K562 (cell line): ENCODE results near the gene FBRS. TPM values are rescaled to one million over a fixed set of nuclear protein-coding genes. Genes with fewer than 3 reads are reported as not detected.

ENCODE experiments used
- ATAC-seq: fragments of 200-7000 bp; cut with Tn5 transposase; 3 replicates; pipeline ENCODE4 v1.9.1; 2020; ENCODE audit warnings: moderate library complexity
- BruUV-seq: library from RNA; stranded (reverse); fragments of 400-500 nt; replicated peaks from 2 replicates; lab custom pipeline; 2021; lab: Mats Ljungman, UMichigan
- CTCF ChIA-PET: fragments of 300-600 bp; formaldehyde crosslinking; extraction: SDS; loops from one replicate; lab custom pipeline; 2021; ENCODE audit warnings: low intra/inter-chr PET ratio; lab: Yijun Ruan, JAX
- POLR2A ChIA-PET: fragments of 300-600, 350-650 bp; sonication (Branson Sonifier 250); formaldehyde crosslinking; extraction: SDS; loops from one replicate; lab custom pipeline; 2021; ENCODE audit warnings: antibody characterized with exemption, inconsistent platforms; lab: Yijun Ruan, JAX
- DNase-seq, 4 experiments: peaks; one replicate each; pipeline versions ENCODE4 v3.0.0 to v3.0.0-alpha.2; 2011 to 2018; ENCODE audit warnings: low spot score in 3 of 4, mixed read lengths in 3 of 4; ENCODE audit errors: extremely low read depth in 1 of 4
- FAIRE-seq: peaks from 2 replicates; lab custom pipeline; 2011; peaks lifted over from hg19 to GRCh38; lab: Jason Lieb, UNC
- H2AFZ ChIP-seq: 2 replicates; pipeline ENCODE4 v1.6.0; 2011; ENCODE audit warnings: low read depth, low read length, control low read depth, inconsistent platforms
- H3K27ac ChIP-seq: fragments of 200-600 bp; 3 replicates; pipeline ENCODE4 v1.8.0; 2011; ENCODE audit warnings: low read depth, mild to moderate bottlenecking, control low read depth, inconsistent platforms, low read length, moderate library complexity, mixed read lengths; ENCODE audit errors: extremely low read depth
- H3K27me3 ChIP-seq, 2 experiments: fragments of 300-600 bp in 1 of 2; 2 replicates in 1 of 2; 3 replicates in 1 of 2; pipeline versions ENCODE4 v1.6.0 to v1.8.0; 2011; ENCODE audit warnings: inconsistent platforms in 2 of 2, low read length in 2 of 2, mild to moderate bottlenecking in 1 of 2, mixed read lengths in 1 of 2, moderate library complexity in 1 of 2; ENCODE audit not compliant: control insufficient read depth in 2 of 2, insufficient read depth in 2 of 2
- H3K36me3 ChIP-seq: fragments of 300-600 bp; 3 replicates; pipeline ENCODE4 v1.8.0; 2011; ENCODE audit warnings: mild to moderate bottlenecking, low read length, inconsistent platforms; ENCODE audit not compliant: control insufficient read depth, insufficient read depth
- H3K4me1 ChIP-seq, 2 experiments: fragments of 200-600 bp in 1 of 2; replicated peaks in 1 of 2; 2 replicates in 1 of 2; 3 replicates in 1 of 2; pipeline versions ENCODE4 v1.5.1 to v1.8.0; 2011; ENCODE audit warnings: inconsistent platforms in 2 of 2, low read length in 2 of 2, mild to moderate bottlenecking in 1 of 2, mixed read lengths in 1 of 2, moderate library complexity in 1 of 2; ENCODE audit not compliant: control insufficient read depth in 2 of 2, insufficient read depth in 2 of 2
- H3K4me2 ChIP-seq: 2 replicates; pipeline ENCODE4 v1.6.1; 2011; ENCODE audit warnings: low read length, control low read depth, inconsistent platforms, mixed read lengths; ENCODE audit not compliant: insufficient read depth
- H3K4me3 ChIP-seq: fragments of 200-600 bp; sonication (generic), shearing (Covaris generic); 2 replicates; pipeline ENCODE4 v1.5.1; 2016; ENCODE audit warnings: control low read depth, inconsistent platforms
- H3K79me2 ChIP-seq: fragments of 200-600 bp; 3 replicates; pipeline ENCODE4 v1.8.0; 2011; ENCODE audit warnings: low read length, inconsistent platforms; ENCODE audit not compliant: control insufficient read depth, insufficient read depth
- H3K9ac ChIP-seq, 2 experiments: 2 replicates each; pipeline versions ENCODE4 v1.6.0 to v1.6.1; 2011; ENCODE audit warnings: low read depth in 2 of 2, low read length in 2 of 2, control low read depth in 1 of 2, inconsistent platforms in 1 of 2, mild to moderate bottlenecking in 1 of 2, mixed read lengths in 1 of 2; ENCODE audit not compliant: insufficient read depth in 1 of 2
- H3K9me1 ChIP-seq: one replicate; pipeline ENCODE4 v1.6.0; 2011; ENCODE audit warnings: inconsistent platforms, mild to moderate bottlenecking, low read length, moderate library complexity; ENCODE audit not compliant: control insufficient read depth, insufficient read depth
- H3K9me3 ChIP-seq: replicated peaks from 2 replicates; pipeline ENCODE4 v1.5.1; 2011; ENCODE audit warnings: low read depth, low read length, inconsistent platforms; ENCODE audit not compliant: control insufficient read depth, insufficient read depth
- H4K20me1 ChIP-seq: replicated peaks from 2 replicates; pipeline ENCODE4 v1.6.1; 2011; ENCODE audit warnings: low read length, inconsistent platforms, mixed read lengths; ENCODE audit not compliant: control insufficient read depth, insufficient read depth
- NEUROD1 ChIP-seq: fragments of 150-350 bp; IDR thresholded peaks from 2 replicates; pipeline ENCODE4 v1.6.1; 2014; ENCODE audit warnings: borderline replicate concordance, low read length, low read depth; ENCODE audit not compliant: partially characterized antibody
- POLR2A ChIP-seq: fragments of 450-650 bp; conservative IDR thresholded peaks from 2 replicates; pipeline ENCODE4 v1.6.1; 2016
- RBM14 ChIP-seq: fragments of 200-400 bp; formaldehyde crosslinking; IDR thresholded peaks from 2 replicates; pipeline ENCODE4 v1.6.1; 2018; ENCODE audit warnings: low read depth, mild to moderate bottlenecking, low read length, moderate library complexity, borderline replicate concordance; ENCODE audit not compliant: insufficient read depth
- YY1 ChIP-seq, 3 experiments: IDR thresholded peaks; 2 replicates each; pipeline ENCODE4 v1.6.1; 2011; ENCODE audit warnings: low read length in 2 of 3, mild to moderate bottlenecking in 2 of 3, moderate library complexity in 2 of 3, borderline replicate concordance in 1 of 3, control low read depth in 1 of 3, low read depth in 1 of 3; ENCODE audit not compliant: insufficient read depth in 3 of 3, insufficient replicate concordance in 2 of 3, control insufficient read depth in 1 of 3, insufficient read length in 1 of 3; ENCODE audit errors: extremely low read depth in 1 of 3
- ZFX ChIP-seq: sonication (generic); formaldehyde crosslinking; IDR thresholded peaks from 2 replicates; pipeline ENCODE4 v1.8.0; 2022; ENCODE audit warnings: mild to moderate bottlenecking, missing genetic modification reagents, moderate library complexity
- ZSCAN29 ChIP-seq: fragments of 450-650 bp; IDR thresholded peaks from 2 replicates; pipeline ENCODE4 v1.6.1; 2017
- WGBS: fragments of 100-300 bp; shearing (Covaris generic); methylation state at CpG from one replicate; pipeline ENCODE4 v1.1.6; 2016; ENCODE audit warnings: low coverage, mixed read lengths; ENCODE audit not compliant: insufficient coverage; ENCODE audit errors: missing lambda C conversion rate; 5-methylcytosine and 5-hydroxymethylcytosine counted together
- in situ Hi-C: fragments of 300-500 bp; cut with MboI; formaldehyde crosslinking; loops from 4 replicates; pipeline ENCODE4 v1.15.0; 2018; ENCODE audit warnings: inconsistent platforms, mixed read lengths
- intact Hi-C: fragments of 100-400 bp; cut with micrococcal nuclease; formaldehyde crosslinking; loops from 2 replicates; pipeline ENCODE4 v1.14.2; 2022
- polyA plus RNA-seq, 8 experiments: library from polyadenylated mRNA; depleted of rRNA in 4 of 8; stranded (reverse) in 5 of 8; unstranded in 3 of 8; fragments of >200 nt; fragmentation: Nextera tagmentation in 2 of 8; fragmentation: Illumina TruSeq in 1 of 8; extraction: Ambion mirVana in 2 of 8; extraction: Trizol in 1 of 8; gene quantifications; 2 replicates each; pipeline versions ENCODE4 v1.2.1 to v1.2.3, GENCODE V29; 2011 to 2014; ENCODE audit warnings: inconsistent platforms in 1 of 8, missing spikeins in 1 of 8
- total RNA-seq, 7 experiments: library from RNA; depleted of rRNA in 6 of 7; stranded (reverse); fragments of >200 nt in 6 of 7; fragmentation: Illumina TruSeq in 2 of 7; extraction: Trizol in 2 of 7; gene quantifications; 2 replicates each; pipeline versions ENCODE4 v1.2.1 to v1.2.3, GENCODE V29; 2011 to 2021; ENCODE audit warnings: low replicate concordance in 1 of 7

The FBRS gene
- total and polyA plus RNA-seq, 9 of the 15 experiments (the other 6 are each of a cell fraction or from before 2014, with no cell fraction given): 0.32 to 59.5 (median 13.1) TPM

DNA sequence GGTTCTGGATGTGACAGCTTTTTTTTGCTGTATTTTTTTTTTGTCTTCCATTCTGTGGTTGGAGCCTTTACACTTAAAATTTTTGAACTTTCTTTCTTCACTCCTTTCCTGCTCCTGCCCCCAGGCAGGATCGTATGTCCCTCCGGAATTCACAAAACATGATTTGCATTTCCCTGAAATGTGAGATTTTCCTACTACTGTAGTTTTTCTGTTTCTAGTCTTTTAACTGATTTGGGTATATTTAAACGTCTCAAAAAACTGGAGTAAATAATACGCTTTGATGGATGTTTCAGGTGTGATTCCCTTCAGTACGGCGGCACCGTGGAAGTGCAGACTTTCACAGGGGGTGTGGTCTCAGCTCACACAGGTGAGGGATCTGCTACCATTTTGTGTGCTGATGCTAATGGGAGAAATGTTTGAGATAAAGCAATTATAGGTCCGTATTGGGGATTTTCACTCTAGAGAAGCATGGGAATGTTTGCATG is 41.4 kb downstream of the FBRS start:
- Histone ChIP-seq H3K27ac (peak overlapping the region; percentile 100), H3K4me3 (peak overlapping the region; percentile 82), H3K27me3 (no peaks in the 10 kb centered on the region), H3K9me1 (no peaks in the 10 kb centered on the region)
- DNase-seq: peak in 1 of 4 experiments; percentile 49
- ATAC-seq: no peak
- no peak for TF ChIP-seq NEUROD1
- TF ChIP-seq ZSCAN29: 0 out of 2 replicates have a peak, but pooled peaks have one; percentile 32
- 0 out of 2 replicates have a peak, but pooled peaks have one; percentile 3 for TF ChIP-seq ZFX (CRISPR knock-in tag)
- TF ChIP-seq POLR2A: no peak
- TF ChIP-seq RBM14: no peak
- TF ChIP-seq YY1 (IDR thresholded peaks at IDR 0.05; ENCODE audit: borderline replicate concordance in 1 of 3, control insufficient read depth in 1 of 3, extremely low read depth in 1 of 3, insufficient read depth in 3 of 3, insufficient read length in 1 of 3, insufficient replicate concordance in 2 of 3, low read depth in 1 of 3, low read length in 2 of 3): peak in 1 of 3 experiments; percentile 42
- TF ChIP-seq, all 486 proteins: peak for 3
- Histone ChIP-seq H3K4me1 (peaks cover 22 to 27% of the 10 kb centered on the region in 2 experiments), H2AFZ (0 out of 2 replicates have a peak overlapping the region, but pooled peaks have one; percentile 82), H3K4me2 (peak overlapping the region; percentile 95), H3K36me3 (peaks cover 50% of the 10 kb centered on the region), H4K20me1 (0 out of 2 replicates have a peak, but pooled peaks cover 7% of the 10 kb centered on the region), H3K79me2 (peaks cover 48% of the 10 kb centered on the region), H3K9me3 (no peaks in the 10 kb centered on the region), H3K9ac (peak overlapping the region; percentile 99 to 100)
- BruUV-seq: no TSS peak
- intact Hi-C loops (loop anchor here (2.0 to 10.0 kb wide), 3 partner anchors 41 to 165 kb away; partner anchors contain the start of genes FBRS and ZNF747), in situ Hi-C loops (no loop called here)
- FAIRE-seq: no peak
- ChIA-PET POLR2A (interaction anchor here (0.6 to 1.6 kb wide), 4 partner anchors 9 to 71 kb away, joined by 3 to 7 read pairs (median 4); no protein-coding TSS in a partner anchor), CTCF (no interaction called here)
- WGBS: 2% methylated on average over 8 of the region's 8 CpGs
